Measurements from ENCODE around the gene HMGN4. TPM values are rescaled to one million over a fixed set of nuclear protein-coding genes. Genes with fewer than 3 reads are reported as not detected.

HMGN4 gene
- total RNA-seq, 1 donor from 2014 or later = 49.4 TPM

- Histone ChIP-seq H2AFZ (ENCODE audit: low read depth, low read length) (peak overlapping the region; percentile 77), H3K27me3 (ENCODE audit: insufficient read depth, low read length) (peaks cover 2% of the 10 kb centered on the region), H3K4me2 (ENCODE audit: low read length) (peak overlapping the region; percentile 94), H3K79me2 (ENCODE audit: insufficient read depth, low read length) (no peaks in the 10 kb centered on the region), H3K9me3 (ENCODE audit: insufficient read depth, low read depth, low read length) (no peaks in the 10 kb centered on the region), H3K9ac (ENCODE audit: low read length) (peak overlapping the region; percentile 57), H3K4me3 (ENCODE audit: insufficient read depth, low read depth, low read length) (peak overlapping the region; percentile 66), H3K36me3 (ENCODE audit: insufficient read depth, low read length) (no peaks in the 10 kb centered on the region), H3K4me1 (ENCODE audit: insufficient read depth, low read length) (peaks cover 3% of the 10 kb centered on the region), H3K27ac (ENCODE audit: low read depth, low read length) (no peak overlapping the region), H4K20me1 (ENCODE audit: insufficient read depth, low read length) (no peaks in the 10 kb centered on the region)
- no peaks in the 10 kb centered on the region for H3K4me1 Mint-ChIP-seq (ENCODE audit: low read depth, unreplicated experiment)
- TF ChIP-seq EZH2 (IDR thresholded peaks at IDR 0.05; ENCODE audit: insufficient read depth, low read length) = no peak
- TF ChIP-seq CTCF (IDR thresholded peaks at IDR 0.05; ENCODE audit: insufficient read depth, low read depth, low read length) = no peak
- H3K27ac Mint-ChIP-seq (ENCODE audit: unreplicated experiment) = no peak overlapping the region
- DNase-seq (ENCODE audit: low read depth) (no peak), FAIRE-seq (no peak)
- H3K9me3 Mint-ChIP-seq (ENCODE audit: unreplicated experiment) = peaks cover 10% of the 10 kb centered on the region
- peaks cover 14% of the 10 kb centered on the region for H3K27me3 Mint-ChIP-seq (ENCODE audit: low read depth, unreplicated experiment)
- H3K4me3 Mint-ChIP-seq (ENCODE audit: unreplicated experiment) = peak overlapping the region; percentile 90
- H3K36me3 Mint-ChIP-seq (ENCODE audit: low read depth, unreplicated experiment) = no peaks in the 10 kb centered on the region
These were observed 39.5 kb downstream of the HMGN4 start for GRCh38 chr6:26577720-26578072.

- Histone ChIP-seq H3K9ac (ENCODE audit: low read length) (no peak overlapping the region), H3K79me2 (ENCODE audit: insufficient read depth, low read length) (no peaks in the 10 kb centered on the region), H3K4me3 (ENCODE audit: insufficient read depth, low read depth, low read length) (no peak overlapping the region), H3K9me3 (ENCODE audit: insufficient read depth, low read depth, low read length) (no peaks in the 10 kb centered on the region), H3K36me3 (ENCODE audit: insufficient read depth, low read length) (no peaks in the 10 kb centered on the region), H4K20me1 (ENCODE audit: insufficient read depth, low read length) (no peaks in the 10 kb centered on the region), H3K27ac (ENCODE audit: low read depth, low read length) (no peak overlapping the region), H2AFZ (ENCODE audit: low read depth, low read length) (no peak overlapping the region), H3K4me2 (ENCODE audit: low read length) (no peak overlapping the region), H3K27me3 (ENCODE audit: insufficient read depth, low read length) (peaks cover 6% of the 10 kb centered on the region), H3K4me1 (ENCODE audit: insufficient read depth, low read length) (peaks cover 3% of the 10 kb centered on the region)
- FAIRE-seq = no peak
- TF ChIP-seq CTCF (IDR thresholded peaks at IDR 0.05; ENCODE audit: insufficient read depth, low read depth, low read length) = no peak
- no peak for TF ChIP-seq EZH2 (IDR thresholded peaks at IDR 0.05; ENCODE audit: insufficient read depth, low read length)
- H3K4me3 Mint-ChIP-seq (ENCODE audit: unreplicated experiment) = no peak overlapping the region
- no peak overlapping the region for H3K27ac Mint-ChIP-seq (ENCODE audit: unreplicated experiment)
- DNase-seq (ENCODE audit: low read depth) = no peak
- no peaks in the 10 kb centered on the region for H3K36me3 Mint-ChIP-seq (ENCODE audit: low read depth, unreplicated experiment)
- H3K4me1 Mint-ChIP-seq (ENCODE audit: low read depth, unreplicated experiment) = no peaks in the 10 kb centered on the region
- peaks cover 18% of the 10 kb centered on the region for H3K27me3 Mint-ChIP-seq (ENCODE audit: low read depth, unreplicated experiment)
- peaks cover 10% of the 10 kb centered on the region for H3K9me3 Mint-ChIP-seq (ENCODE audit: unreplicated experiment)
These were observed 40.1 kb downstream of the HMGN4 start for GRCh38 chr6:26578279-26578678.

- H3K36me3 ChIP-seq (ENCODE audit: insufficient read depth, low read length) = no peaks in the 10 kb centered on the region
- no peak for DNase-seq (ENCODE audit: low read depth)
- H3K27me3 ChIP-seq (ENCODE audit: insufficient read depth, low read length) = peaks cover 7% of the 10 kb centered on the region
- no peak overlapping the region for H3K27ac ChIP-seq (ENCODE audit: low read depth, low read length)
- FAIRE-seq = no peak
- H3K36me3 Mint-ChIP-seq (ENCODE audit: low read depth, unreplicated experiment) = no peaks in the 10 kb centered on the region
- no peak for TF ChIP-seq CTCF (IDR thresholded peaks at IDR 0.05; ENCODE audit: insufficient read depth, low read depth, low read length)
- no peak for TF ChIP-seq EZH2 (IDR thresholded peaks at IDR 0.05; ENCODE audit: insufficient read depth, low read length)
- H3K4me2 ChIP-seq (ENCODE audit: low read length) = no peak overlapping the region
- no peak overlapping the region for H3K4me3 ChIP-seq (ENCODE audit: insufficient read depth, low read depth, low read length)
- H3K4me3 Mint-ChIP-seq (ENCODE audit: unreplicated experiment) = peak overlapping the region; percentile 51
- H3K9me3 ChIP-seq (ENCODE audit: insufficient read depth, low read depth, low read length) = no peaks in the 10 kb centered on the region
- no peak overlapping the region for H2AFZ ChIP-seq (ENCODE audit: low read depth, low read length)
- H3K9ac ChIP-seq (ENCODE audit: low read length) = no peak overlapping the region
- no peaks in the 10 kb centered on the region for H4K20me1 ChIP-seq (ENCODE audit: insufficient read depth, low read length)
- H3K4me1 Mint-ChIP-seq (ENCODE audit: low read depth, unreplicated experiment) = no peaks in the 10 kb centered on the region
- H3K79me2 ChIP-seq (ENCODE audit: insufficient read depth, low read length) = no peaks in the 10 kb centered on the region
- peaks cover 3% of the 10 kb centered on the region for H3K4me1 ChIP-seq (ENCODE audit: insufficient read depth, low read length)
- peaks cover 22% of the 10 kb centered on the region for H3K27me3 Mint-ChIP-seq (ENCODE audit: low read depth, unreplicated experiment)
- no peak overlapping the region for H3K27ac Mint-ChIP-seq (ENCODE audit: unreplicated experiment)
- peaks cover 10% of the 10 kb centered on the region for H3K9me3 Mint-ChIP-seq (ENCODE audit: unreplicated experiment)
These were observed 40.6 kb downstream of the HMGN4 start for GRCh38 chr6:26578741-26579140.
